Activated T-cell treated with anti-CD3 and anti-CD28 coated beads, Interleukin-2, amount 50 U/mL, for 24 hours (primary cell): ENCODE measurements around the gene TMC3.

Source experiments
- DNase-seq: peaks from one replicate; pipeline ENCODE4 v3.0.0-alpha.2; 2020
- H3K27ac Mint-ChIP-seq: 2 replicates; pipeline ENCODE4 v1.8.0; 2020; ENCODE audit warnings: mild to moderate bottlenecking, mixed read lengths
- H3K27me3 Mint-ChIP-seq: 2 replicates; pipeline ENCODE4 v1.8.0; 2020; ENCODE audit warnings: mixed read lengths
- H3K36me3 Mint-ChIP-seq: 2 replicates; pipeline ENCODE4 v1.8.0; 2020; ENCODE audit warnings: low read depth, mixed read lengths
- H3K4me1 Mint-ChIP-seq: 2 replicates; pipeline ENCODE4 v1.8.0; 2020; ENCODE audit warnings: low read depth, mixed read lengths
- H3K4me3 Mint-ChIP-seq: 2 replicates; pipeline ENCODE4 v1.8.0; 2020; ENCODE audit warnings: mild to moderate bottlenecking, moderate library complexity, mixed read lengths
- H3K9me3 Mint-ChIP-seq: 2 replicates; pipeline ENCODE4 v1.8.0; 2020; ENCODE audit warnings: mixed read lengths

Gene TMC3

DNA sequence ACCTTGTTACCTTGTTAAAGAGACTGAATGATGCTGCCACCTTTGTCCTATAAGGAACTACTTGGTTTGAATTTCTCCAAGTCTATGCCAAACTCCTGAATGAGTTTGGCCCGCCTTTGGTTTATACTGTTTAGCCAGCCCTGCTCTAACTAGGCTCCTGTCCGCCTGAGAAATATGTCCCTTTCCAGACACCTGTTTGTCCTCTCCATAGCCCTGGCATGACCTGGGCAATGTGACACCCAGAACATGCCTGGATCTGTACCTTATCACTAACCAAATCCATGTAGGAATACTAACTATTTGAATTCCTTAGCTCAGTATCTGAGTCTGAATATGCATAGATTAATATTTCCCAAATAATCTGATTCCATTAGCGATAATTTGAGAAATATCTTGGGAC is 24.4 kb upstream of the TMC3 start:
- no peaks in the 10 kb centered on the region for H3K36me3 Mint-ChIP-seq
- H3K27me3 Mint-ChIP-seq = no peaks in the 10 kb centered on the region
- H3K4me1 Mint-ChIP-seq = no peaks in the 10 kb centered on the region
- no peaks in the 10 kb centered on the region for H3K9me3 Mint-ChIP-seq
- DNase-seq = no peak
- H3K27ac Mint-ChIP-seq = no peak overlapping the region
- H3K4me3 Mint-ChIP-seq = no peak overlapping the region

DNA sequence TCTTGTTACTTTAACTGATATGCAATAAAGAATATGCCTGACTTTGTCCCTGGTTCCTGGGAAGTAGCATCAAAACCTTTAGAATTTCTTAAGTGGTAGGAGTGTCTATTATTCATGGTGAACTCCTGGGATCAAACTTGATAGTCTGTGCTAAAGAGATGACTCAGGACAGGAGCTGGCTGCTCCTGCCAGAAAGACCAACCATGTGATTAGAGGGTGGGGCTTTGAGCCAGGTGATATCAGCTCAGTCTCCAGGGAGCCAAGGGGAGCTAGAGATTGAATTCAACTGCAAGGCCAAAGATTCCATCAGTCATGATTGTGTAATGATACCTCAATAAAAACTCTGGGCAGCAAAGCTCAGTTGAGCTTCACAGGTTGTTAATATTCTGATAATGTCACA is 20.6 kb upstream of the TMC3 start:
- no peak for DNase-seq
- Mint-ChIP-seq H3K9me3 (no peaks in the 10 kb centered on the region), H3K27ac (no peak overlapping the region), H3K27me3 (no peaks in the 10 kb centered on the region), H3K4me3 (no peak overlapping the region), H3K36me3 (no peaks in the 10 kb centered on the region), H3K4me1 (no peaks in the 10 kb centered on the region)

DNA sequence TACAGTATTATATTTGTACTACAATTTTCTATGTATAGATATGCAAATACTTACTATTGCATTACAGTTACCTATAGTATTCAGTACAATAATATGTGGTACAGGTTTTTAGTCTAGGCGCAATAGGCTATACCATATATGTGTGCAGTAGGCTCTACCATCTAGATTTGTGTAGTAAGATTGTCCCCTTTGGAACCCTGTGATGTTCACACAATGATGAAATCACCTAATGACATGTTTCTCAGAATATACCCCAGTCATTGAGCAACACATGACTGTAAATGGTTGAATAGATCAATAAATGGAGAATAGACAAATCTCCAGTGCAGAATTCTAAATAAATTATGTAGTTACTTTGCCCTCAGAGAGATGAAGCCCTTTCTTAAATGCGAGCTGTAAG is 17.6 kb upstream of the TMC3 start:
- Mint-ChIP-seq H3K4me1 (no peaks in the 10 kb centered on the region), H3K9me3 (no peaks in the 10 kb centered on the region), H3K27me3 (no peaks in the 10 kb centered on the region), H3K36me3 (no peaks in the 10 kb centered on the region), H3K27ac (no peak overlapping the region), H3K4me3 (no peak overlapping the region)
- DNase-seq = no peak

DNA sequence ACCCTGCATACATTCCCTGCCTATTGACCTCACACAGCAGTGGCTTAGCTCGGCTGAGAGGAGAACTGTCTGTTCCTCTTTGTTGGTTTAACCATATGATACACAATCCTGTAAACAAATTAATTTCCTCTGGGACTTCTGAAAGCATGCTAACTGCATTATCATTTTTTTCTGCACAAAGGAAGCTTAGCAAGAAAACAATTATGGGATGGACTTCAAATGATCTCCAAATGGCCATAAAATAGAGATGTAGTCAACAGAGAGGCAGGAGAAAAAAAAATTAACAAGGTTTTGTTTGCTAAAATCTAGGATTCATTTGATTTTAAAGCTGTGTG is 14.4 kb upstream of the TMC3 start:
- H3K9me3 Mint-ChIP-seq = no peaks in the 10 kb centered on the region
- peaks cover 3% of the 10 kb centered on the region for H3K4me1 Mint-ChIP-seq
- no peak overlapping the region for H3K4me3 Mint-ChIP-seq
- peaks cover 1% of the 10 kb centered on the region for H3K36me3 Mint-ChIP-seq
- DNase-seq = no peak
- H3K27ac Mint-ChIP-seq = no peak overlapping the region
- no peaks in the 10 kb centered on the region for H3K27me3 Mint-ChIP-seq

DNA sequence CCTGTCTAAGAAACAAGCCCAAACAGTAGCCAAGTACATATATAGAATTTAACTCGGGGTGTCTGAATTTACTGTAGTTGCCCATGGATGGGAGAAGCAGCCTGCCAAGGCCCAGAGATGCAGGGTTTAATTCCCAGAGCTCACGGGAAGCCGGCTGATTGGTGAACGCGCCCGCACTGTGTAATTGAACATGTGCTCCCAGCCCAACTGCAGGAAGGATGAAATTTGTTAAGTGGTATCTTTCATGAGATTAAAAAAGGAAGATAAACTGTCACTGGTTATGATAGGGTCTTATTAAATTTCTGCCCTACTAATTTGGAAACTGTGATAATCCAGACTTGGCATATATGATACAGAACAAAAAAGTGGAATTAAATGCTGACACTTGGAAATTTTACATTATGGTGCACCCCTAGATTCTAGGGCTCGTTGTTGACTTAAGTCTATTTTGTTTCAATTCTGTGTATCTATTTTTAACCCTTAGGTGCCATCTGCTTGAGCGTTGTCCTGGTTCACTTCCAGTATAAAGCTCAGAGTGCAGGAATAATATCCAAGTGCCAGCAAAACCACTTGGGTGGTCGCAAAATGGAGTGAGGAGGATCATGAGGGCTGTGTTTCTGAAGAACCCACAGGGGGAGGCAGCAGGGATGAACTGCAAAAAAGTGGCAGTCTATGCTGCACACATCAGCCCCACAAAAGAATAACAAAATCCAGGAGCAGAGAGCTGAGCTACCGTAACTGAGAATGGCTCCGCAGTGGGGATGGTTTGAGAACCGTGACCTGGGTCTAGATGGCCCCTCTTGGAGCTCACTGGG is 13.8 kb upstream of the TMC3 start:
- Mint-ChIP-seq H3K27me3 (no peaks in the 10 kb centered on the region), H3K4me1 (peaks cover 3% of the 10 kb centered on the region), H3K27ac (no peak overlapping the region), H3K9me3 (no peaks in the 10 kb centered on the region), H3K4me3 (no peak overlapping the region), H3K36me3 (peaks cover 1% of the 10 kb centered on the region)
- no peak for DNase-seq

DNA sequence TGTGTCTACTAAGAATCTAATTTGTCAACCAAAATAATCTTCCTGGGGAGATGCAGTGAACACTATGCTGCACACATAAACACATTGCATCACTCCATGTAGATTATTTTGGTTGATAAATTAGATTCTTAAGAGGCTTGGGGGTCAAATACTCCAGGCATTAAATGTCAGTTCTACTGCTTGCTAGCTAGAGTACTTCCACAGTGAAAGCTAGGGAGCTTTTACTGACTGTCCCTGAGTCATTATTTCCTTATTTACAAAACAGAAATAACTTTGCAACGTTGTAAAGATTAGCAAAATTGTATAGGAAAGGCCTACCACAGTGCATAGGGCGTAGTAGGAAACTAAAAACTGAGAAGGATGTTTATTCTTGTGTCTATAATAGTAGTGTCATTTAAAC is 12.9 kb upstream of the TMC3 start:
- Mint-ChIP-seq H3K36me3 (peaks cover 1% of the 10 kb centered on the region), H3K27ac (no peak overlapping the region), H3K4me1 (peaks cover 3% of the 10 kb centered on the region), H3K27me3 (no peaks in the 10 kb centered on the region), H3K9me3 (no peaks in the 10 kb centered on the region), H3K4me3 (no peak overlapping the region)
- DNase-seq = no peak

DNA sequence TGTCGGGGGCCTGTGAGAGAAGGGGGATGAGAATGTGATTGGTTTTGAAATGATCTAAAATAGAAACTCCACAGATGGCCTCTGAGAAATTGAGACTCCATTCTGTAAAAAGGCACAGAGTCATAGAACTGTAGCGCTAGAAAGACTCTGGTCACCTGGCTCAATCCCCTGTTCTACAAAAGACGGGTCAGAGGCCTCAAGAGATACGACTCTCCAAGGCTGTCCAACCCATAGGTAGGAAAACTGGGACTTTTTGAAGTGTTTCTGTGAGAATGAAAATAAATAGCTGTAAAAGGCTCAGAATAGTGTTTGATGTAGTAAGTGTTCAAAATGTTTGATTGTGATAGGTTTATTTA is 11.7 kb upstream of the TMC3 start:
- no peak for DNase-seq
- no peak overlapping the region for H3K4me3 Mint-ChIP-seq
- peaks cover 3% of the 10 kb centered on the region for H3K4me1 Mint-ChIP-seq
- no peaks in the 10 kb centered on the region for H3K9me3 Mint-ChIP-seq
- H3K27ac Mint-ChIP-seq = no peak overlapping the region
- H3K36me3 Mint-ChIP-seq = peaks cover 1% of the 10 kb centered on the region
- H3K27me3 Mint-ChIP-seq = no peaks in the 10 kb centered on the region

DNA sequence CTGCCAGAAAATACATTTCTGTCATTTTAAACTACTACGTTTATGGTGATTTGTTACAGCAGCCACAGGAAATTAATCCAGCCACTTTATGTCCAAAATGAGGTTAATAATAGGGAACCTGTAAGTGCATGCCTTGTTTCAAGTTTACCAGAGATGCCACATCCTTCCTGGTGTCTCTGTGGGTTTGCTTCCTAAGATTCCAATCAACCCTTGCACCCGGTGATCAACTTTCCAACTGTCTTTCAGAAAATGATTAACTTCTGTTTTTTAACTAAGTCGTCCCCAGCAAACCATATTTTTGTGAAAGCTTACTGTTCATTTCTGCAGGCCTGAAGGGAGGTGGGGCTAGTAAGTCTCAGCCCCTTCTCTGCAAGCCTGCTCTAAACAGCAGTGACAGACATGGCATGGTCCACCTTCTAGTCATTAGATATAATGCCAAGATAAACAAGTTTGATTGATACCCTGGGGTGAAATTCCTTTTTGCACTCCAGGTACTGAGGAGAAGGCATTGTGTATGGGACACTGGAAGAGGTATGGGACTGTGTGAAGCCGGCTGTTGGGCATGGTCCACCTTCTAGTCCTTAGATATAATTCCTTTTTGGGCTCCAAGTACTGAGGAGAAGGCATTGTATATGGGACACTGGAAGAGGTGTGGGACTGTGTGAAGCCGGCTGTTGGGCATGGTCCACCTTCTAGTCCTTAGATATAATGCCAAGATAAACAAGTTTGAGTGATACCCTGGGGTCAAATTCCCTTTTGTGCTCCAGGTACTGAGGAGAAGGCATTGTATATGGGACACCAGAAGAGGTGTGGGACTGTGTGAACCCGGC is 11.1 kb upstream of the TMC3 start:
- Mint-ChIP-seq H3K27me3 (no peaks in the 10 kb centered on the region), H3K9me3 (no peaks in the 10 kb centered on the region), H3K4me3 (no peak overlapping the region), H3K36me3 (peaks cover 1% of the 10 kb centered on the region), H3K27ac (no peak overlapping the region), H3K4me1 (peaks cover 5% of the 10 kb centered on the region)
- no peak for DNase-seq

DNA sequence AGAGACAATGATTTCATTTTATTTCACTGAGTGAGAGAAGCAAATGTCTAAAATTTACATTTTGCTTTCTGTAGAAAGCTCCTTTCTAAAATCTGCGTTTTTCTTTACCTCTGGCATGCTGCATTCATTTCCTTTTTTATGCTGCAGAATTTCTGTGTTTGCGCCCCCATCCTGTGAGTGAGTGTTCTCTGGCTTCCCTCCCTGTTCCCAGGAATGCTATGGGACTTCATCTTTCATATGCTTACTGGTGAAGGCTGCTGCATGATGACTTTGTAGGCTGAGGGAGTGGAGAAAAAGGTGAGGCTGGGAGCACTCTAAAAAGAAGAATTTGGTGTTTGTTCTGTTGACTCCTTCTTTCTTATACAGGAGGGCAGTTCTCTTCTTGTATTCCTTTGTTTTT is 7.7 kb upstream of the TMC3 start:
- no peaks in the 10 kb centered on the region for H3K27me3 Mint-ChIP-seq
- no peak overlapping the region for H3K4me3 Mint-ChIP-seq
- H3K4me1 Mint-ChIP-seq = peaks cover 5% of the 10 kb centered on the region
- peaks cover 1% of the 10 kb centered on the region for H3K36me3 Mint-ChIP-seq
- H3K27ac Mint-ChIP-seq = no peak overlapping the region
- DNase-seq = no peak
- H3K9me3 Mint-ChIP-seq = no peaks in the 10 kb centered on the region

DNA sequence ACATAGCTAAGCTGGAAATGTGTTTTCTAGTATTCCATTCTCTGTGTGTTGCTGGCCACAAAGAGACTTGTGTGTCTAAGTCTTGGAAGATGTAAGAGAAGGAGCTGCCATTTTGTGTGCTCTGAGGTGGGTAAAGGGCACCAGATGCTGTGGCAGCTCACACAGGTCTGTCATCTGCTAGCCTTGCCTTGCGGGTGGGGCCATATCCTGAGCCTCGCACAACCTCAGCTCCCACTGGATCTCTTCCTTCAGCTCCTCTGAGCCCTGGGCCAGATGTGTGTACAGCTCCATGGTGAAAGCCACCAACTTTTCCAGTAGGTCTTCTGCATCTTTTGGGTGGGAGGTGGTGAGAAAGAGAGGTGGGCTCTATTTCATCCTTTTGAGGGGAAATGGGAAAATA is 6.7 kb upstream of the TMC3 start:
- Mint-ChIP-seq H3K27me3 (no peaks in the 10 kb centered on the region), H3K4me3 (no peak overlapping the region), H3K4me1 (peaks cover 5% of the 10 kb centered on the region), H3K36me3 (peaks cover 1% of the 10 kb centered on the region), H3K27ac (no peak overlapping the region), H3K9me3 (no peaks in the 10 kb centered on the region)
- no peak for DNase-seq

DNA sequence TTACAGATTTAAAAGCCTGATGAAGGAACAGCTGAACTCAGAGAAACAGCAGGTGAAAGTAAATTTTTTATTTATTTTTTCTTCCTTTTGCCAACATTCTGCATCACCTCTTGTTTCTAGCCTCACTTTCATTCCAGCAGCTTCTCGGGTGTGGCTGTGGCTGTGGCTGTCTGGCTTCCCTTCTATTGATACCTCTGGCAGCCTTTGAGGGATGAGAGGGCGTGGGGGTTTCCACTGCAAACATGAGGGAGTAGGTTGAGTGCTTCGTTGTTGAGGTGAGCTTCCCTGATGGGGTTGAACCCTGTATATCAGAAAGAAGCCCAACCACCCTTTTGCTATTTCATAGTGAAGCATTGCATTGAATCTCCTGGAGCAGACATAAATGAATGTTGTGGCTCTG is 6.2 kb upstream of the TMC3 start:
- peaks cover 5% of the 10 kb centered on the region for H3K4me1 Mint-ChIP-seq
- no peaks in the 10 kb centered on the region for H3K27me3 Mint-ChIP-seq
- H3K9me3 Mint-ChIP-seq = no peaks in the 10 kb centered on the region
- no peak overlapping the region for H3K27ac Mint-ChIP-seq
- no peak for DNase-seq
- H3K36me3 Mint-ChIP-seq = peaks cover 1% of the 10 kb centered on the region
- H3K4me3 Mint-ChIP-seq = no peak overlapping the region

DNA sequence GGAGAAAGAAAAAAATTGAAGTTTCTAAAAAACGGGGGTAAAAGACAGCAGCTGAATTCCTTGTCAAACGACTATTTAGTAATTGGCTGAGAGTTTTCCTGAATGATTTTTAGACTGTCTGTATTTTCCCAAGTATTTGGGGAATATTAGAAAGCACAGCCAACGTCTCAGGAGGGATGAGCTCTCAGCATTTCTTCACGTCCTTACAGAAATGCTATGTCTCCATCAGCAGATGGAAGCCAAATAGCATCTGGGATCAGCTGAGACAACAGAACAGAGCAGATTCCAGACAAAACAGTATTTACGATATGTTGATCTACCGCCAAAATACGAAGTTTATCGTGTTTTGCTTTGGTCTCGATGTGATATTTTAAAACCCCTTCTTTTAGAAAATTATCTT is 5.3 kb upstream of the TMC3 start:
- no peaks in the 10 kb centered on the region for H3K27me3 Mint-ChIP-seq
- H3K9me3 Mint-ChIP-seq = no peaks in the 10 kb centered on the region
- H3K36me3 Mint-ChIP-seq = peaks cover 1% of the 10 kb centered on the region
- no peak overlapping the region for H3K4me3 Mint-ChIP-seq
- H3K27ac Mint-ChIP-seq = no peak overlapping the region
- DNase-seq = no peak
- peaks cover 2% of the 10 kb centered on the region for H3K4me1 Mint-ChIP-seq

DNA sequence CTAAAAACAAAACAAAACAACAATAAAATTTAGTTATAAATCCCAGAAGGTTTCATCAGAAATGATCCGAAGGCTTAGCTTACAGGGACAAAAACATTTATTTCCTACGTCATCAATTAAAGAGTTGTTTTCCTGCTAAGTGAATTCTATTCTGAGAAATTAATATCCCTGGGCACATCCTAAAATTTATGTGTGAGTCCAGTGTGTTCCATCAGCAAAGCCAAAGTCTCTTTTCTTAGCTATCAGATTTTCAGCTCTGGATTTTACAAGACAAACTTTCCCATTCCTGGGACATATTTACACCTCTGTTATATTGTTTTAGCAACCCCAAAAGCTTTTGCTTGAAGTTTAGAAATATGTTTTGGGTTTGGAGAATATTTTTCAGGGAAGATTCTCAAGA is 4.4 kb upstream of the TMC3 start:
- no peak overlapping the region for H3K27ac Mint-ChIP-seq
- no peak overlapping the region for H3K4me3 Mint-ChIP-seq
- no peaks in the 10 kb centered on the region for H3K36me3 Mint-ChIP-seq
- DNase-seq = no peak
- no peaks in the 10 kb centered on the region for H3K9me3 Mint-ChIP-seq
- H3K27me3 Mint-ChIP-seq = no peaks in the 10 kb centered on the region
- peaks cover 2% of the 10 kb centered on the region for H3K4me1 Mint-ChIP-seq

DNA sequence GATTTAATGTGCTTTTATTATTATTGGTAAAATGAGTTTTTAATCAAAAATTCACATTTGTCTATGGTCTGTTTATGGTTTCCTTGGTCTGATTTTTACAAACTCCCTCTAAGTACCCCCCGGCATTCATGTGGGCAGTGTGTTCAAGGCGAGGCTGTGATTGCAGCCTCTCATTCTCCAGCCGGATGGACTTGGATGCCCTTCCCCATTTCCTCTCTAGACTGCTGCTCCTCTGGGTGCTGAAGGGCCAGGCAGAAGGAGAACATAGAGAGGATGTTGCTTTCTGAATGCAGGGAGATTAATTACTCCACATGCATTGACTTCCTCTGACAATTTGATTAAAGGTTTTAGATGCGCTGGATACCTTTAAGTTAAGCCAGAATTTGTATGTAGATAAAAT is 3.9 kb upstream of the TMC3 start:
- Mint-ChIP-seq H3K27ac (no peak overlapping the region), H3K27me3 (no peaks in the 10 kb centered on the region), H3K4me3 (no peak overlapping the region), H3K36me3 (no peaks in the 10 kb centered on the region), H3K4me1 (peaks cover 2% of the 10 kb centered on the region), H3K9me3 (no peaks in the 10 kb centered on the region)
- no peak for DNase-seq

DNA sequence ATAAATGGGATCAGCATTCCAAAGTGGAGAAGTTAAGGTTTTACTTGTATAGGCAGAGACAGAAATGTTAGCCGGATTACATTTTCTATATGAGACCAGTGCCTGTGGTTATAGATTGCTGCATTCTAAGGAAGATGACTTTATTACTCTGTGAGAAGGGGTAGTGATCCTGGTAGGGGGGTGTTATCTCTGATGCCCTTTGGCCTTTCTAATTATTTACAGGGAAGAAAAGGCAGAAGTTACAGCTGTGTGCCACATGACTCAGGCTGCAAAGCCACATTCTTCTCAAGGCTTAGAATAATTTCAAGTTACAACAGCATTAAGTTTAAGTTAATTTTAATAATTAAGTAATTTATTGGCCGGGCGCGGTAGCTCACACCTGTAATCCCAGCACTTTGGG is 2.2 kb upstream of the TMC3 start:
- Mint-ChIP-seq H3K4me1 (peaks cover 2% of the 10 kb centered on the region), H3K4me3 (no peak overlapping the region), H3K9me3 (no peaks in the 10 kb centered on the region), H3K27ac (no peak overlapping the region), H3K27me3 (no peaks in the 10 kb centered on the region), H3K36me3 (no peaks in the 10 kb centered on the region)
- DNase-seq = no peak
